ENCODE data around the gene FXYD5.
"Not testable (repeated sequence)": the region's sequence is repeated elsewhere in the genome, so short reads cannot be mapped to it uniquely, and the experiment has no call there.

FXYD5 gene

GRCh38 chr19:35119578-35120155 is 34.9 kb upstream of the FXYD5 start:
- DNase-seq (ENCODE audit: low read depth in 2 of 2), result no peak

GRCh38 chr19:35120492-35120891 is 34.0 kb upstream of the FXYD5 start:
- DNase-seq (ENCODE audit: low read depth in 2 of 2), result no peak

- DNase-seq (ENCODE audit: low read depth in 2 of 2), result no peak
Observed at GRCh38 chr19:35120898-35121297, 33.6 kb upstream of the FXYD5 start.

GRCh38 chr19:35122687-35123551 is 31.6 kb upstream of the FXYD5 start:
- no peak for DNase-seq (ENCODE audit: low read depth in 2 of 2)

GRCh38 chr19:35123573-35123972 is 31.0 kb upstream of the FXYD5 start:
- DNase-seq (ENCODE audit: low read depth in 2 of 2), result no peak

GRCh38 chr19:35124098-35125060 is 30.2 kb upstream of the FXYD5 start:
- DNase-seq (ENCODE audit: low read depth in 2 of 2), result peak; percentile 67 to 79

GRCh38 chr19:35125270-35125717 is 29.2 kb upstream of the FXYD5 start:
- no peak for DNase-seq (ENCODE audit: low read depth in 2 of 2)

GRCh38 chr19:35125749-35126623 is 28.5 kb upstream of the FXYD5 start:
- DNase-seq (ENCODE audit: low read depth in 2 of 2), result no peak

- no peak for DNase-seq (ENCODE audit: low read depth in 2 of 2)
Observed at GRCh38 chr19:35126624-35126959, 27.9 kb upstream of the FXYD5 start.

- no peak for DNase-seq (ENCODE audit: low read depth in 2 of 2)
Observed at GRCh38 chr19:35127871-35128270, 26.7 kb upstream of the FXYD5 start.

GRCh38 chr19:35128398-35129057 is 26.0 kb upstream of the FXYD5 start:
- no peak for DNase-seq (ENCODE audit: low read depth in 2 of 2)

- not testable (repeated sequence) for DNase-seq (ENCODE audit: low read depth in 2 of 2)
Observed at GRCh38 chr19:35129724-35130274, 24.7 kb upstream of the FXYD5 start.

- no peak for DNase-seq (ENCODE audit: low read depth in 2 of 2)
Observed at GRCh38 chr19:35130761-35131720, 23.5 kb upstream of the FXYD5 start.

- no peak for DNase-seq (ENCODE audit: low read depth in 2 of 2)
Observed at GRCh38 chr19:35132254-35132653, 22.3 kb upstream of the FXYD5 start.

- DNase-seq (ENCODE audit: low read depth in 2 of 2), result no peak
Observed at GRCh38 chr19:35133826-35134225, 20.7 kb upstream of the FXYD5 start.

GRCh38 chr19:35134601-35135242 is 19.8 kb upstream of the FXYD5 start, which contains the start of gene LGI4:
TSS of gene LGI4 (minus strand) at chr19:35135059. CDS start at chr19:35134680, 379 bp downstream.
- DNase-seq (ENCODE audit: low read depth in 2 of 2), result no peak

- peak; percentile 27 to 36 for DNase-seq (ENCODE audit: low read depth in 2 of 2)
Observed at GRCh38 chr19:35135389-35135909, 19.1 kb upstream of the FXYD5 start.

- DNase-seq (ENCODE audit: low read depth in 2 of 2), result no peak
Observed at GRCh38 chr19:35136231-35136630, 18.3 kb upstream of the FXYD5 start.

Measured in stimulated activated CD8-positive, alpha-beta memory T cell treated with anti-CD3 and anti-CD28 coated beads, Interleukin-2, amount 100 ng/mL, for 1 hour (primary cell).